ENCODE measurements around the gene FOXP1.

- TF ChIP-seq, protein P1, sequence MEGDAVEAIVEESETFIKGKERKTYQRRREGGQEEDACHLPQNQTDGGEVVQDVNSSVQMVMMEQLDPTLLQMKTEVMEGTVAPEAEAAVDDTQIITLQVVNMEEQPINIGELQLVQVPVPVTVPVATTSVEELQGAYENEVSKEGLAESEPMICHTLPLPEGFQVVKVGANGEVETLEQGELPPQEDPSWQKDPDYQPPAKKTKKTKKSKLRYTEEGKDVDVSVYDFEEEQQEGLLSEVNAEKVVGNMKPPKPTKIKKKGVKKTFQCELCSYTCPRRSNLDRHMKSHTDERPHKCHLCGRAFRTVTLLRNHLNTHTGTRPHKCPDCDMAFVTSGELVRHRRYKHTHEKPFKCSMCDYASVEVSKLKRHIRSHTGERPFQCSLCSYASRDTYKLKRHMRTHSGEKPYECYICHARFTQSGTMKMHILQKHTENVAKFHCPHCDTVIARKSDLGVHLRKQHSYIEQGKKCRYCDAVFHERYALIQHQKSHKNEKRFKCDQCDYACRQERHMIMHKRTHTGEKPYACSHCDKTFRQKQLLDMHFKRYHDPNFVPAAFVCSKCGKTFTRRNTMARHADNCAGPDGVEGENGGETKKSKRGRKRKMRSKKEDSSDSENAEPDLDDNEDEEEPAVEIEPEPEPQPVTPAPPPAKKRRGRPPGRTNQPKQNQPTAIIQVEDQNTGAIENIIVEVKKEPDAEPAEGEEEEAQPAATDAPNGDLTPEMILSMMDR (conservative IDR thresholded peaks at IDR 0.05; ENCODE audit: low read depth, low read length) = no peak
- no peak for TF ChIP-seq EZH2 (IDR thresholded peaks at IDR 0.05; ENCODE audit: borderline replicate concordance, low read depth, low read length, poor library complexity, severe bottlenecking)
Observed at GRCh38 chr3:71378509-71378908, 205.0 kb downstream of the FOXP1 start.
